HG03103 (cell line): ENCODE results near the gene PLEKHM2.

Experiments used
- ATAC-seq: cut with Tn5 transposase; IDR thresholded peaks from one replicate; pipeline ENCODE4 v1.9.1; 2021; ENCODE audit warnings: low read depth; ENCODE audit not compliant: unreplicated experiment

Gene PLEKHM2

DNA sequence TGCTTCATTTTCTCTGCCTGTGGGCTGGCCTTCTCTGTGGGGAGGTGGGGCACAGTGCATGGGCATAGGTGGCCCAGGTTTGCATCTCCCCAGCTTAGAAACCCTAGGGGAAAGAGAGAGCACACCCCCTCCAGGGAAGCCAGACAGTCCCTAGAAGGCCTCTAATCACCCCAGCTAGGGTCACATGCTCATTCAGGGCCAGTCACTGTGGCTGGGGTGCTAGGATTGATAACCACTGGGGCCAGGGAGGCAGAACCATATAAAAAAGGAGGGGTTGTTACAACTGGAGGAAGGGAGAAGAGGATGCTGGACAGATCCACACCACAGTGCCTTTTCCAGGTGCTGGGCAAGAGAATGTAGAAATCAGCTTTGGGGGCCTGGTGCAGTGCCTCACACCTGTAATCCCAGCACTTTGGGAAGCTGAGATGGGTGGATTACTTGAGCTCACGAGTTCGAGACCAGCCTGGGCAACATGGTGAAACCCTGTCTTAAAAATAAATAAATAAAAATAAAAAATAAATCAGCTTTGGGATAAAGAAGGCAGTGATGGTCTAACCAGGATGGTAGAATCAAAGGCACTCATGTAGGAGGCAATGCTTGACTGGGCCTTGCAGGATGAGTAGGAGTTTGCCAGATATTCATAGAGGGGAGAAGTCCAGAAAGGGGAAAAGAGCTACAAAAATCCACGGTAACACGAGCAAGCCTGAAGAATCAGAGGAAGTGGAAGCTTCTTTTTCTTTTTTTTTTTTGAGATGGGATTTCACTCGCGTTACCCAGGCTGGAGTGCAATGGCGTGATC is 94.0 kb downstream of the PLEKHM2 start:
- ATAC-seq = no peak
